H1 (cell line): Measurements from ENCODE around the gene ZBTB16. TPM values are rescaled to one million over a fixed set of nuclear protein-coding genes. Genes with fewer than 3 reads are reported as not detected.

Experiments used
- CTCF ChIA-PET: fragments of 300-600 bp; sonication (Branson Sonifier 250); formaldehyde crosslinking; loops from one replicate; lab custom pipeline; 2021; ENCODE audit not compliant: partially characterized antibody; lab: Charles Lee
- POLR2A ChIA-PET: fragments of 300-600 bp; sonication (Branson Sonifier 250); formaldehyde crosslinking; loops from one replicate; lab custom pipeline; 2021; ENCODE audit warnings: inconsistent platforms; ENCODE audit not compliant: partially characterized antibody; lab: Charles Lee
- DNase-seq, 2 experiments: peaks; one replicate each; pipeline versions ENCODE4 v3.0.0 to v3.0.0-alpha.2; 2010 to 2022; ENCODE audit warnings: low spot score in 2 of 2, low read depth in 1 of 2, mixed read lengths in 1 of 2
- FAIRE-seq: peaks from 2 replicates; lab custom pipeline; 2011; peaks lifted over from hg19 to GRCh38; lab: Jason Lieb, UNC
- H2AFZ ChIP-seq: 2 replicates; pipeline ENCODE4 v1.8.1; 2012; ENCODE audit warnings: low read length, inconsistent platforms
- H2AK5ac ChIP-seq: 2 replicates; pipeline ENCODE4 v1.6.1; 2013; ENCODE audit warnings: low read depth, low read length
- H2BK120ac ChIP-seq: replicated peaks from 2 replicates; pipeline ENCODE3; 2013; ENCODE audit warnings: low read depth, low read length, inconsistent platforms
- H2BK12ac ChIP-seq: 2 replicates; pipeline ENCODE4 v1.6.1; 2013; ENCODE audit warnings: low read depth, low read length
- H2BK15ac ChIP-seq: 2 replicates; pipeline ENCODE4 v1.6.1; 2013; ENCODE audit warnings: low read length
- H2BK20ac ChIP-seq: 2 replicates; pipeline ENCODE4 v1.6.1; 2013; ENCODE audit warnings: low read length
- H2BK5ac ChIP-seq: 2 replicates; pipeline ENCODE4 v1.6.1; 2013; ENCODE audit warnings: low read depth, low read length
- H3K14ac ChIP-seq: 2 replicates; pipeline ENCODE4 v1.6.1; 2013; ENCODE audit warnings: inconsistent platforms; ENCODE audit not compliant: insufficient read length
- H3K18ac ChIP-seq: 2 replicates; pipeline ENCODE4 v1.6.1; 2013; ENCODE audit warnings: low read length; ENCODE audit errors: extremely low read depth
- H3K23ac ChIP-seq: 2 replicates; pipeline ENCODE4 v1.6.1; 2013; ENCODE audit warnings: inconsistent platforms; ENCODE audit not compliant: insufficient read length
- H3K23me2 ChIP-seq: 2 replicates; pipeline ENCODE4 v1.6.1; 2013; ENCODE audit warnings: low read depth, low read length
- H3K27ac ChIP-seq: 2 replicates; pipeline ENCODE4 v1.6.1; 2011; ENCODE audit warnings: low read depth, low read length, inconsistent platforms
- H3K27me3 ChIP-seq, 4 experiments: replicated peaks in 1 of 4; 1 replicate in 1 of 4; 2 replicates in 3 of 4; pipeline versions ENCODE4 v1.6.1 to v1.8.1; 2011 to 2013; ENCODE audit warnings: low read length in 3 of 4, mild to moderate bottlenecking in 3 of 4, inconsistent platforms in 2 of 4, mixed read lengths in 2 of 4, moderate library complexity in 1 of 4; ENCODE audit not compliant: control insufficient read depth in 3 of 4, insufficient read depth in 3 of 4; ENCODE audit errors: extremely low read depth in 1 of 4
- H3K36me3 ChIP-seq, 4 experiments: 2 replicates each; pipeline versions ENCODE4 v1.6.1 to v1.8.1; 2011 to 2013; ENCODE audit warnings: mild to moderate bottlenecking in 4 of 4, low read length in 3 of 4, moderate library complexity in 2 of 4, control low read depth in 1 of 4, inconsistent platforms in 1 of 4; ENCODE audit not compliant: insufficient read depth in 4 of 4, control insufficient read depth in 2 of 4
- H3K4ac ChIP-seq: replicated peaks from 2 replicates; pipeline ENCODE3; 2013; ENCODE audit warnings: low read length, low read depth, mixed read lengths, inconsistent platforms; ENCODE audit not compliant: insufficient read length
- H3K4me1 ChIP-seq, 4 experiments: replicated peaks in 1 of 4; 1 replicate in 1 of 4; 2 replicates in 3 of 4; pipeline versions ENCODE4 v1.6.1 to v1.8.1; 2011 to 2013; ENCODE audit warnings: low read length in 3 of 4, inconsistent platforms in 2 of 4, mixed read lengths in 1 of 4; ENCODE audit not compliant: insufficient read depth in 4 of 4, control insufficient read depth in 3 of 4
- H3K4me2 ChIP-seq, 2 experiments: 2 replicates each; pipeline versions ENCODE4 v1.6.1 to v1.8.1; 2011 to 2013; ENCODE audit warnings: low read depth in 2 of 2, low read length in 2 of 2, control low read depth in 1 of 2, inconsistent platforms in 1 of 2, mild to moderate bottlenecking in 1 of 2; ENCODE audit not compliant: insufficient read depth in 1 of 2
- H3K4me3 ChIP-seq, 4 experiments: fragments of 200-600, 300-600 bp in 1 of 4; sonication (generic), shearing (Covaris generic), sonication (Bioruptor Twin) in 1 of 4; 2 replicates each; pipeline versions ENCODE4 v1.5.1 to v1.8.1; 2011 to 2016; ENCODE audit warnings: low read length in 4 of 4, low read depth in 3 of 4, control low read depth in 2 of 4, inconsistent platforms in 2 of 4, mild to moderate bottlenecking in 2 of 4, mixed read lengths in 1 of 4, moderate library complexity in 1 of 4; ENCODE audit not compliant: insufficient read depth in 2 of 4; ENCODE audit errors: extremely low read depth in 1 of 4
- H3K56ac ChIP-seq: replicated peaks from 2 replicates; pipeline ENCODE3; 2013; ENCODE audit warnings: low read depth, mild to moderate bottlenecking, mixed read lengths, low read length, inconsistent platforms; ENCODE audit not compliant: insufficient read length
- H3K79me1 ChIP-seq: 2 replicates; pipeline ENCODE4 v1.6.1; 2013; ENCODE audit warnings: low read depth, low read length, control low read depth
- H3K79me2 ChIP-seq, 2 experiments: 2 replicates each; pipeline versions ENCODE4 v1.6.1 to v1.8.1; 2012 to 2013; ENCODE audit warnings: low read length in 2 of 2, mild to moderate bottlenecking in 2 of 2, inconsistent platforms in 1 of 2; ENCODE audit not compliant: insufficient read depth in 2 of 2, control insufficient read depth in 1 of 2
- H3K9ac ChIP-seq, 4 experiments: replicated peaks in 1 of 4; 1 replicate in 1 of 4; 2 replicates in 3 of 4; pipeline versions ENCODE4 v1.6.1 to v1.8.1; 2011 to 2013; ENCODE audit warnings: low read depth in 3 of 4, low read length in 3 of 4, control low read depth in 2 of 4, mild to moderate bottlenecking in 2 of 4, moderate library complexity in 2 of 4, inconsistent platforms in 1 of 4; ENCODE audit errors: extremely low read depth in 1 of 4
- H3K9me3 ChIP-seq, 2 experiments: 2 replicates each; pipeline versions ENCODE4 v1.6.1 to v1.8.1; 2012 to 2013; ENCODE audit warnings: mild to moderate bottlenecking in 2 of 2, moderate library complexity in 2 of 2, control low read depth in 1 of 2, inconsistent platforms in 1 of 2, low read depth in 1 of 2, low read length in 1 of 2, mixed read lengths in 1 of 2; ENCODE audit not compliant: insufficient read depth in 2 of 2
- H4K20me1 ChIP-seq, 2 experiments: replicated peaks in 1 of 2; 2 replicates each; pipeline versions ENCODE3 to v1.8.1; 2011 to 2013; ENCODE audit warnings: inconsistent platforms in 2 of 2, low read length in 2 of 2, mild to moderate bottlenecking in 1 of 2; ENCODE audit not compliant: insufficient read depth in 2 of 2, control insufficient read depth in 1 of 2
- H4K5ac ChIP-seq: 2 replicates; pipeline ENCODE4 v1.6.1; 2013; ENCODE audit warnings: low read length, low read depth, mixed read lengths, inconsistent platforms; ENCODE audit not compliant: insufficient read length
- H4K8ac ChIP-seq: 2 replicates; pipeline ENCODE4 v1.8.0; 2013; ENCODE audit warnings: mild to moderate bottlenecking, moderate library complexity, low read length, inconsistent platforms; ENCODE audit not compliant: insufficient read depth; ENCODE audit errors: extremely low read depth
- H4K91ac ChIP-seq: replicated peaks from 2 replicates; pipeline ENCODE3; 2013; ENCODE audit warnings: low read length, mixed read lengths, inconsistent platforms; ENCODE audit not compliant: insufficient read length
- EZH2 ChIP-seq: fragments of 200-600 bp; sonication (generic); IDR thresholded peaks from 2 replicates; pipeline ENCODE4 v1.7.1; 2012; ENCODE audit warnings: low read depth, mild to moderate bottlenecking, moderate library complexity, low read length, inconsistent platforms; ENCODE audit not compliant: severe bottlenecking
- WGBS, 2 experiments: shearing (Covaris generic) in 1 of 2; methylation state at CpG; one replicate each; pipeline versions ENCODE4 v1.1.6 to v1.1.7; 2013 to 2015; ENCODE audit warnings: low lambda C conversion rate in 2 of 2, mixed read lengths in 2 of 2, inconsistent platforms in 1 of 2, low coverage in 1 of 2, missing lambda C conversion rate in 1 of 2; ENCODE audit not compliant: insufficient replicate concordance in 2 of 2, insufficient coverage in 1 of 2, insufficient read length in 1 of 2; ENCODE audit errors: extremely low coverage in 1 of 2, missing lambda C conversion rate in 1 of 2; 5-methylcytosine and 5-hydroxymethylcytosine counted together
- polyA plus RNA-seq, 7 experiments: library from polyadenylated mRNA; depleted of rRNA in 3 of 7; stranded (reverse) in 5 of 7; unstranded in 2 of 7; fragments of >200 nt in 5 of 7; fragments of 200-250 nt in 2 of 7; gene quantifications; 1 replicate in 5 of 7; 2 replicates in 1 of 7; 4 replicates in 1 of 7; pipeline versions ENCODE4 v1.2.1 to v1.2.3, GENCODE V29; 2011 to 2013; ENCODE audit warnings: missing spikeins in 2 of 7, mixed read lengths in 2 of 7
- total RNA-seq: library from RNA; stranded (reverse); fragmentation: NEBNext Ultra II Directional; extraction: Animal tissue kit (Norgen Biotek cat#: 25700); gene quantifications from 2 replicates; pipeline ENCODE4 v1.2.1, GENCODE V29; 2021

ZBTB16 gene
- total and polyA plus RNA-seq, 2 of the 8 experiments (the other 6 are each of a cell fraction or from before 2014, with no cell fraction given), result 0.12 to 0.61 TPM

DNA sequence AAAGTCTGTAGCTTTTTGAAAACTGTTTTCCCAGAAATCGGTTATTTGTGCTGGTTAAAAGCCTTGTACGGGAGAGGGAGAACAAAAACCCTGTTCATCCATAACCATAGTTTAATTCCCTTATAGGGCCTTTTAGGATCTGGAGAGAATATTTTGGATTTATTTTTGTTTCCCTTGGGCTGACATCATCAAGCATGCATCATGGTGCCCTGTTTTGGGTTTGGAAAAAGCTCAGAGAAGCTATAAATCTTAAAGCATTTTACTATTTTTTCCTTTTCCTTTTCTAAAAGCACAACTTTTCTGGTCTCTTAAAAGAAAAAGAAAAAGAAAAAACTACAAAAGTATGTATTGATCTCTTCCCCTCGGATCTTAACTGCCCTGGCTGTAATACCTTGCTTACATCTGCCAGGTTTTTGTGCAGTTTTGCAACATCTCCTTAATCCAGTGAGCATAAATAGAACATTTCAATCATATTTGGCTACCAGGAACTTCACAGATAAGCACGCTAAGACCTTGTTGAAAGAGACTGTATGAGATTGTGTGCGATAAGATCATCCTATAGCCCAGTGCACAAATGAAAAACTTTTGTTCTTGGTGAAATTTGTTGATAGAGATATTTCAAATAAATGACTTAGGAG, 88.0 kb downstream of the ZBTB16 start:
- Histone ChIP-seq H2BK20ac (no peak overlapping the region), H3K27me3 (no peaks in the 10 kb centered on the region), H3K4ac (no peak overlapping the region), H2AK5ac (no peak overlapping the region), H2BK12ac (no peak overlapping the region), H3K4me1 (peaks cover 0 to 7% (median 2%) of the 10 kb centered on the region in 4 experiments; a peak in 3 of 7 replicates), H4K5ac (no peak overlapping the region), H3K4me3 (no peak overlapping the region), H3K79me2 (no peaks in the 10 kb centered on the region), H3K79me1 (no peaks in the 10 kb centered on the region), H2BK120ac (no peak overlapping the region), H3K23me2 (no peaks in the 10 kb centered on the region), H3K9ac (no peak overlapping the region), H3K14ac (no peak overlapping the region), H3K56ac (no peak overlapping the region), H3K36me3 (no peaks in the 10 kb centered on the region), H2BK5ac (no peak overlapping the region), H4K20me1 (no peaks in the 10 kb centered on the region), H2AFZ (no peak overlapping the region), H3K4me2 (no peak overlapping the region), H3K27ac (no peak overlapping the region), H4K91ac (no peak overlapping the region), H4K8ac (no peak overlapping the region), H3K23ac (no peak overlapping the region), H3K18ac (no peak overlapping the region), H3K9me3 (no peaks in the 10 kb centered on the region), H2BK15ac (no peak overlapping the region)
- DNase-seq, result no peak
- FAIRE-seq, result no peak
- ChIA-PET CTCF (interaction anchor here (0.7 to 1.1 kb wide), 2 partner anchors 22 to 37 kb away, joined by 3 read pairs; no protein-coding TSS in a partner anchor), POLR2A (no interaction called here)
- 91% methylated on average over 5 of the region's 5 CpGs; no CpG with 5 or more reads in 1 of the 2 experiments for WGBS, 2 experiments
- no peak for TF ChIP-seq EZH2
